Measurements from ENCODE around the gene ZNF202.
"Not testable (repeated sequence)": the region's sequence is repeated elsewhere in the genome, so short reads cannot be mapped to it uniquely, and the experiment has no call there.

Gene ZNF202

DNA sequence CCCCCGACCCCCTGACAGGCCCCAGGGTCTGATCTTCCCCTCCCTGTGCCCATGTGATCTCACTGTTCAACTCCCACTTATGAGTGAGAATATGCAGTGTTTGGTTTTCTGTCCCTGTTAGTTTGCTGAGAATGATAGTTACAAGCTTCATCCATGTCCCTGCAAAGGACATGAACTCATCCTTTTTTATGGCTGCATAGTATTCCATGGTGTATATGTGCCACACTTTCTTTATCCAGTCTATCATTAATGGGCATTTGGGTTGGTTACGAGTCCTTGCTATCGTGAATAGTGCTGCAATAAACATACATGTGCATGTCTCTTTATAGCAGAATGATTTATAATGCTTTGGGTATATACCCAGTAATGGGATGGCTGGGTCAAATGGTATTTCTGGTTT lies 28.8 kb downstream of the ZNF202 start:
- H3K36me3 ChIP-seq (ENCODE audit: control insufficient read depth, insufficient read depth, low read length); H3K4me3 ChIP-seq (ENCODE audit: insufficient read depth, low read depth, low read length, poor library complexity, severe bottlenecking); H3K27me3 ChIP-seq (replicated peaks; ENCODE audit: control insufficient read depth, insufficient read depth, low read length, poor library complexity, severe bottlenecking); DNase-seq; H3K9me3 ChIP-seq (ENCODE audit: control insufficient read depth, low read length); H3K4me1 ChIP-seq (ENCODE audit: control insufficient read depth, insufficient read depth, low read length, poor library complexity, severe bottlenecking); H3K27ac ChIP-seq (ENCODE audit: insufficient read depth, low read length, poor library complexity, severe bottlenecking): not testable (repeated sequence)

DNA sequence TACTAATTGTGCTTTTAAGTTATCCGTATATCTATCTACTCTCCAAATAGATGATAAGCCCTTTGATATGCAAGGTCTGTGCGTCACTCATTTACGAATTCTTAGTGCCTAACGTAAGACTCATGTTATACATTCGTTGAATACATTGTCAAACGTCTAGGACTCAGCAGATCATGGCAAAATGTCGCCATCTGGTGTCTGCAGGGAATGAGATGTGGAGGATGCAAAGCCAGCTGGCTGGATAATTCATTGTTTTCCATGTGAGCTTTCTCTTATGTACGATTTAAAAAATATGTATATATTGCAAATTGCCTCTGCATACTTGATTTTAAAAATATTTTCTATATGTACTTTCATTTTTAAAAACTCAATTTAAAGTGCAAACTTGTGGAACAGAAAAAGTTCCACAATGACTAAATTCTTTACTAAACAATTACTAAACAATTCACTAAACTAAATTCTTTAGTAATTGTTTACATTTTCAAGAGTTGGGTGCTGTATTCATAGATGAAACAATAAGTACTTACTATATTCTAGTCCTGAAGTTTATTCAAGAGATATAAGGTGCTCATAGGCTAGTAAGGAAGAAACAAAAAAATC lies 33.8 kb downstream of the ZNF202 start:
- Histone ChIP-seq H3K9me3 (ENCODE audit: control insufficient read depth, low read length) (no peaks in the 10 kb centered on the region), H3K4me3 (ENCODE audit: insufficient read depth, low read depth, low read length, poor library complexity, severe bottlenecking) (no peak overlapping the region), H3K4me1 (ENCODE audit: control insufficient read depth, insufficient read depth, low read length, poor library complexity, severe bottlenecking) (no peaks in the 10 kb centered on the region), H3K27me3 (replicated peaks; ENCODE audit: control insufficient read depth, insufficient read depth, low read length, poor library complexity, severe bottlenecking) (no peaks in the 10 kb centered on the region), H3K27ac (ENCODE audit: insufficient read depth, low read length, poor library complexity, severe bottlenecking) (no peak overlapping the region), H3K36me3 (ENCODE audit: control insufficient read depth, insufficient read depth, low read length) (no peaks in the 10 kb centered on the region)
- DNase-seq = peak in 1 of 3 donors; percentile 20

- no peaks in the 10 kb centered on the region for H3K27me3 ChIP-seq (replicated peaks; ENCODE audit: control insufficient read depth, insufficient read depth, low read length, poor library complexity, severe bottlenecking)
- no peaks in the 10 kb centered on the region for H3K4me1 ChIP-seq (ENCODE audit: control insufficient read depth, insufficient read depth, low read length, poor library complexity, severe bottlenecking)
- no peak overlapping the region for H3K27ac ChIP-seq (ENCODE audit: insufficient read depth, low read length, poor library complexity, severe bottlenecking)
- no peaks in the 10 kb centered on the region for H3K9me3 ChIP-seq (ENCODE audit: control insufficient read depth, low read length)
- DNase-seq = no peak
- H3K4me3 ChIP-seq (ENCODE audit: insufficient read depth, low read depth, low read length, poor library complexity, severe bottlenecking) = no peak overlapping the region
- no peaks in the 10 kb centered on the region for H3K36me3 ChIP-seq (ENCODE audit: control insufficient read depth, insufficient read depth, low read length)
These were observed 34.3 kb downstream of the ZNF202 start for GRCh38 chr11:123707206-123707605.

DNA sequence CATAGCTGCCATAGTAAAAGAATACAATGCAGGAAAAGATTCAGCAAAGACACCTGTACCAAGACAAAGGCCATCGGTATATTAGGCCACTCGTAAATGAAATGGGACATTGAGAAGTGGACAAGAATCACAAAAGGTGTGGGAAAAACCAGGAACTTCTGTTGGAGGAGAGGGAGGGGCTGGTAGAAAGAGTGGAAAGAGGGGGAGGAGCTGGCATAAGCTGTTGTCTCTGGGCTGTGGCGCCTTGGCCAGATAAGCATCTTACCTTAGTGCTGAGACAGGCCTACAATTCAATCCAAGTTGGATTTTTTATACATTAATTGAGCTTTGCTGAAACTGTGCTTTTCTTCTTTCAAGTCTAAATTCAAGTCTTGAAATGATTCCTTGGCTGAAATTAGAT lies 37.1 kb downstream of the ZNF202 start:
- Histone ChIP-seq H3K9me3 (ENCODE audit: control insufficient read depth, low read length) (no peaks in the 10 kb centered on the region), H3K4me3 (ENCODE audit: insufficient read depth, low read depth, low read length, poor library complexity, severe bottlenecking) (no peak overlapping the region), H3K27me3 (replicated peaks; ENCODE audit: control insufficient read depth, insufficient read depth, low read length, poor library complexity, severe bottlenecking) (no peaks in the 10 kb centered on the region), H3K36me3 (ENCODE audit: control insufficient read depth, insufficient read depth, low read length) (no peaks in the 10 kb centered on the region), H3K4me1 (ENCODE audit: control insufficient read depth, insufficient read depth, low read length, poor library complexity, severe bottlenecking) (no peaks in the 10 kb centered on the region), H3K27ac (ENCODE audit: insufficient read depth, low read length, poor library complexity, severe bottlenecking) (no peak overlapping the region)
- no peak for DNase-seq

GRCh38 chr11:123702696-123703095 lies 38.8 kb downstream of the ZNF202 start:
- no peak for DNase-seq
- no peaks in the 10 kb centered on the region for H3K27me3 ChIP-seq (replicated peaks; ENCODE audit: control insufficient read depth, insufficient read depth, low read length, poor library complexity, severe bottlenecking)
- H3K27ac ChIP-seq (ENCODE audit: insufficient read depth, low read length, poor library complexity, severe bottlenecking) = no peak overlapping the region

DNA sequence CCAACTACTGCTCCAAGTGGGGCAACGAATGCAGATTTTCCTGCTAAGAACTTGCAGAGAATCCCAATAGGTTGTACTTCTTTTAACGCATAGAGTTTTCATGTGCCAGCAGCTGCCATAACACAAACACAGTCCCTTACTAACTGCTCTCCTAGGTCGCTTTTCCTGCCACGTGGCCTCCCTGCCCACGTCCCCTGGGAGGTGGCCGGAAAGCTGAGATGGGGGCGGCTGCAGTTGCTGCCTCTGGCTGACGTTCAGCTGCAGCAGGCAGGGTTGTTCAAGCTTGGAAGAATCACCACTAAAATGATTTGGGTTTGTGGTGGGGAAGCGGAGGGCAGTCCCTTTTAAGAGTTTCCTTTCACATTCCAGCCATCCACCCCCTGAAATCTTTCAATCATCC lies 39.3 kb downstream of the ZNF202 start:
- DNase-seq = no peak
- Histone ChIP-seq H3K4me1 (ENCODE audit: control insufficient read depth, insufficient read depth, low read length, poor library complexity, severe bottlenecking) (no peaks in the 10 kb centered on the region), H3K9me3 (ENCODE audit: control insufficient read depth, low read length) (no peaks in the 10 kb centered on the region), H3K36me3 (ENCODE audit: control insufficient read depth, insufficient read depth, low read length) (no peaks in the 10 kb centered on the region), H3K4me3 (ENCODE audit: insufficient read depth, low read depth, low read length, poor library complexity, severe bottlenecking) (no peak overlapping the region), H3K27me3 (replicated peaks; ENCODE audit: control insufficient read depth, insufficient read depth, low read length, poor library complexity, severe bottlenecking) (no peaks in the 10 kb centered on the region), H3K27ac (ENCODE audit: insufficient read depth, low read length, poor library complexity, severe bottlenecking) (no peak overlapping the region)

More at GRCh38 chr11:123702696-123703095, 38.8 kb downstream of the ZNF202 start:
- no peaks in the 10 kb centered on the region for H3K36me3 ChIP-seq (ENCODE audit: control insufficient read depth, insufficient read depth, low read length)
- H3K4me3 ChIP-seq (ENCODE audit: insufficient read depth, low read depth, low read length, poor library complexity, severe bottlenecking) = no peak overlapping the region
- H3K4me1 ChIP-seq (ENCODE audit: control insufficient read depth, insufficient read depth, low read length, poor library complexity, severe bottlenecking) = no peaks in the 10 kb centered on the region
- no peaks in the 10 kb centered on the region for H3K9me3 ChIP-seq (ENCODE audit: control insufficient read depth, low read length)

GRCh38 chr11:123700772-123701171 lies 40.7 kb downstream of the ZNF202 start:
- Histone ChIP-seq H3K4me1 (ENCODE audit: control insufficient read depth, insufficient read depth, low read length, poor library complexity, severe bottlenecking) (no peaks in the 10 kb centered on the region), H3K4me3 (ENCODE audit: insufficient read depth, low read depth, low read length, poor library complexity, severe bottlenecking) (no peak overlapping the region), H3K27ac (ENCODE audit: insufficient read depth, low read length, poor library complexity, severe bottlenecking) (no peak overlapping the region), H3K36me3 (ENCODE audit: control insufficient read depth, insufficient read depth, low read length) (no peaks in the 10 kb centered on the region), H3K27me3 (replicated peaks; ENCODE audit: control insufficient read depth, insufficient read depth, low read length, poor library complexity, severe bottlenecking) (no peaks in the 10 kb centered on the region), H3K9me3 (ENCODE audit: control insufficient read depth, low read length) (no peaks in the 10 kb centered on the region)
- DNase-seq = no peak

DNA sequence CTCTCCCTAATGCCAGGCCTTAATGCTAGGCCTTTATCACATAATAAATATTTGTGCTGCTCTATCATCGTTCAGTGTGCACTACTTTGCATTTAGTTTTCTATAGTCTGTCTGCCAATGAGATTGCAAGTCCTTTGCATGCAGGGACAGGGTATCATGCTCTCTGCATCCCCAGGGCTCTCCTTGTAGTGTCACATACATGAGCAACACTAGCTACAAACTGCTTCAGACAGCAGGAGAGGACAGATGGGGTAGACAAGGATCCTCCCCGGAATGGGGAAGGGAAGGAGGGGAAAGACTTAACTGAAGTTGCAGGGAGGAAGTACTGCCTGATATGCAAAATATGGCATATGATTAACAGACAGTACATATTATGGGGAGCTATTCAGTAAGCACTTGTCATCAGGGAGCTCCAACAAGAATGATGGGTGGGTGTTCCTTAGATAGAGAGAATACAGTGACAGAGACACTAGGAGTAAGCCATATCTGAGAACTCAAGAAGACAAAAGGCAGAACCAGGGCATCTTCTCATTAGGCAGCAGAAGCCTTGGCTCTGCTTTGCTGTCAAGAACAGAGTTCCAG lies 42.8 kb downstream of the ZNF202 start:
- Histone ChIP-seq H3K9me3 (ENCODE audit: control insufficient read depth, low read length) (no peaks in the 10 kb centered on the region), H3K36me3 (ENCODE audit: control insufficient read depth, insufficient read depth, low read length) (no peaks in the 10 kb centered on the region), H3K4me1 (ENCODE audit: control insufficient read depth, insufficient read depth, low read length, poor library complexity, severe bottlenecking) (no peaks in the 10 kb centered on the region), H3K27ac (ENCODE audit: insufficient read depth, low read length, poor library complexity, severe bottlenecking) (no peak overlapping the region), H3K27me3 (replicated peaks; ENCODE audit: control insufficient read depth, insufficient read depth, low read length, poor library complexity, severe bottlenecking) (no peaks in the 10 kb centered on the region), H3K4me3 (ENCODE audit: insufficient read depth, low read depth, low read length, poor library complexity, severe bottlenecking) (no peak overlapping the region)
- no peak for DNase-seq

DNA sequence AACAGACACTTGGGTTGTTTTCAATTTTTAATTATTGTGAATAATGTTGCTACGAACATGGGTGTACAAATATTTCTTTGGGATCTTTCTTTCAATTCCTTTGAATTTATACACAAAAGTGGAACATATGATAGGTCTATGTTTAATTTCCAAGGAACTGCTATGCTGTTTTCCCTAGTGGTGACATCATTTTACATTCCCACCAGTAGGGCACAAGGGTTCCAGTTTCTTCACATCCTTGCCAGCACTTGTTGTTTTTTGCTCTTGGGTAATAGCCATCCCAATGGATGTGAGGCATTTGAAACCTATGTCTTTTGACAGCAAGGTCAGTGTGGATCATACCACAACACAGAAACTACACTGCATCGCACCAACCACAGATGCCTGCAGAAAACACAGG lies 45.3 kb downstream of the ZNF202 start:
- no peak overlapping the region for H3K27ac ChIP-seq (ENCODE audit: insufficient read depth, low read length, poor library complexity, severe bottlenecking)
- no peaks in the 10 kb centered on the region for H3K4me1 ChIP-seq (ENCODE audit: control insufficient read depth, insufficient read depth, low read length, poor library complexity, severe bottlenecking)
- no peak overlapping the region for H3K4me3 ChIP-seq (ENCODE audit: insufficient read depth, low read depth, low read length, poor library complexity, severe bottlenecking)
- H3K27me3 ChIP-seq (replicated peaks; ENCODE audit: control insufficient read depth, insufficient read depth, low read length, poor library complexity, severe bottlenecking) = no peaks in the 10 kb centered on the region
- no peak for DNase-seq
- no peaks in the 10 kb centered on the region for H3K36me3 ChIP-seq (ENCODE audit: control insufficient read depth, insufficient read depth, low read length)
- no peaks in the 10 kb centered on the region for H3K9me3 ChIP-seq (ENCODE audit: control insufficient read depth, low read length)

DNA sequence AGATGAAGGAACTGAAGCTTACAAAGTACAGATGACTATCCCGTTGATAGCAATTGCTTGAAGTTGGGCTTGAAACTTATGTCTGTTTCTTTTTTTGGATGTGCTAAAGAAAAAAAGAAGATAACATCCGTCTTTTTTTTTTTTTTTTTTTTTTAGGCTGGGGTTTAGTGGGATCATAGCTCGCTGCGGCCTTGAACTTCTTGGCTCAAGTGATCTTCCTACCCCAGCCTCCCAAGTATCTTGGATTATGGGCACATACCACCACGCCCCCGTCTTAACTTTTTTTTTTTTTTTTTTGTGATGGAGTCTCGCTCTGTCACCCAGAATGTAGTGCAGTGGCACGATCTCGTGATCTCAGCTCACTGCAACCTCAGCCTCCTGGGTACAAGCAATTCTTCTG lies 46.2 kb downstream of the ZNF202 start:
- no peak overlapping the region for H3K27ac ChIP-seq (ENCODE audit: insufficient read depth, low read length, poor library complexity, severe bottlenecking)
- H3K4me3 ChIP-seq (ENCODE audit: insufficient read depth, low read depth, low read length, poor library complexity, severe bottlenecking) = no peak overlapping the region
- no peak for DNase-seq
- no peaks in the 10 kb centered on the region for H3K36me3 ChIP-seq (ENCODE audit: control insufficient read depth, insufficient read depth, low read length)
- no peaks in the 10 kb centered on the region for H3K27me3 ChIP-seq (replicated peaks; ENCODE audit: control insufficient read depth, insufficient read depth, low read length, poor library complexity, severe bottlenecking)
- H3K4me1 ChIP-seq (ENCODE audit: control insufficient read depth, insufficient read depth, low read length, poor library complexity, severe bottlenecking) = no peaks in the 10 kb centered on the region
- H3K9me3 ChIP-seq (ENCODE audit: control insufficient read depth, low read length) = no peaks in the 10 kb centered on the region
